Right ventricle myocardium superior (tissue), 1 donor: ENCODE results near the gene EMP2. TPM values are rescaled to one million over a fixed set of nuclear protein-coding genes. Genes with fewer than 3 reads are reported as not detected.
"Not testable (repeated sequence)": the region's sequence is repeated elsewhere in the genome, so short reads cannot be mapped to it uniquely, and the experiment has no call there.

ENCODE experiments used
- ATAC-seq: fragments of 200-7000 bp; cut with Tn5 transposase; one replicate; pipeline ENCODE4 v1.9.1; 2020; ENCODE audit warnings: mild to moderate bottlenecking; ENCODE audit not compliant: poor library complexity
- DNase-seq: peaks from one replicate; pipeline ENCODE4 v3.0.0-alpha.2; 2020
- intact Hi-C: fragments of 100-400 bp; cut with DNase I; formaldehyde crosslinking; loops from one replicate; pipeline ENCODE4 v1.11.2; 2022
- total RNA-seq: library from RNA; stranded (reverse); fragmentation: NEBNext Ultra II Directional; extraction: Animal tissue kit (Norgen Biotek cat#: 25700); gene quantifications from one replicate; pipeline ENCODE4 v1.2.1, GENCODE V29; 2021
- donor health status: DM: no; HTN: yes; CAD: no; lungs with severe emphysema.

The EMP2 gene
- total RNA-seq, 1 donor from 2014 or later: 81.0 TPM

- DNase-seq: no peak
- intact Hi-C loops: loop anchor here (5.0 kb wide), 1 partner anchor 255 kb away; no protein-coding TSS in a partner anchor
- ATAC-seq: no peak
Measured at GRCh38 chr16:10511829-10512228, 68.6 kb downstream of the EMP2 start.

- no peak for DNase-seq
- ATAC-seq: no peak
- intact Hi-C loops: loop anchor here (5.0 kb wide), 1 partner anchor 253 kb away; no protein-coding TSS in a partner anchor
Measured at GRCh38 chr16:10510279-10510678, 70.1 kb downstream of the EMP2 start.

- ATAC-seq (peak; percentile 93), DNase-seq (peak; percentile 53)
- intact Hi-C loops: loop anchor here (2.0 to 5.0 kb wide), 2 partner anchors 195 to 252 kb away; no protein-coding TSS in a partner anchor
Measured at GRCh38 chr16:10509534-10510025, 70.8 kb downstream of the EMP2 start.

- DNase-seq, ATAC-seq, intact Hi-C loops: not testable (repeated sequence)
Measured at GRCh38 chr16:10505286-10505685, 75.1 kb downstream of the EMP2 start.

GRCh38 chr16:10504404-10504885 lies 76.0 kb downstream of the EMP2 start:
- intact Hi-C loops: no loop called here
- no peak for DNase-seq
- ATAC-seq: no peak

- DNase-seq: no peak
- ATAC-seq: no peak
- intact Hi-C loops: no loop called here
Measured at GRCh38 chr16:10502776-10503175, 77.6 kb downstream of the EMP2 start.

GRCh38 chr16:10501016-10501607 lies 79.3 kb downstream of the EMP2 start:
- DNase-seq (no peak), ATAC-seq (no peak)
- intact Hi-C loops: no loop called here

- no peak for ATAC-seq
- intact Hi-C loops: no loop called here
- no peak for DNase-seq
Measured at GRCh38 chr16:10500582-10500981, 79.8 kb downstream of the EMP2 start.

GRCh38 chr16:10497132-10498101 lies 83.0 kb downstream of the EMP2 start:
- intact Hi-C loops: no loop called here
- ATAC-seq (no peak), DNase-seq (no peak)

- intact Hi-C loops: no loop called here
- DNase-seq (no peak), ATAC-seq (no peak)
Measured at GRCh38 chr16:10495031-10495345, 85.4 kb downstream of the EMP2 start.

GRCh38 chr16:10494343-10495030 lies 85.9 kb downstream of the EMP2 start:
- intact Hi-C loops: no loop called here
- DNase-seq (no peak), ATAC-seq (no peak)

GRCh38 chr16:10493276-10493675 lies 87.1 kb downstream of the EMP2 start:
- intact Hi-C loops: no loop called here
- DNase-seq (no peak), ATAC-seq (no peak)

- no peak for DNase-seq
- intact Hi-C loops: no loop called here
- ATAC-seq: no peak
Measured at GRCh38 chr16:10490141-10490540, 90.3 kb downstream of the EMP2 start.

GRCh38 chr16:10485698-10486382 lies 94.6 kb downstream of the EMP2 start:
- no peak for ATAC-seq
- intact Hi-C loops: no loop called here
- DNase-seq: no peak

GRCh38 chr16:10485159-10485558 lies 95.2 kb downstream of the EMP2 start:
- intact Hi-C loops: no loop called here
- ATAC-seq (no peak), DNase-seq (no peak)

GRCh38 chr16:10480151-10480550 lies 100.2 kb downstream of the EMP2 start:
- ATAC-seq: no peak

More at GRCh38 chr16:10480151-10480550, 100.2 kb downstream of the EMP2 start:
- no peak for DNase-seq
- intact Hi-C loops: no loop called here
